ENCODE results near the gene KMO.

KMO gene

GRCh38 chr1:241630476-241630875, 98.3 kb downstream of the KMO start:
- H3K4me2 ChIP-seq (ENCODE audit: low read length) = no peak overlapping the region

GRCh38 chr1:241630899-241631298, 98.7 kb downstream of the KMO start:
- TF ChIP-seq EZH2phosphoT487 (IDR thresholded peaks at IDR 0.05; ENCODE audit: borderline replicate concordance, low read length) = no peak
- TF ChIP-seq, protein P1, sequence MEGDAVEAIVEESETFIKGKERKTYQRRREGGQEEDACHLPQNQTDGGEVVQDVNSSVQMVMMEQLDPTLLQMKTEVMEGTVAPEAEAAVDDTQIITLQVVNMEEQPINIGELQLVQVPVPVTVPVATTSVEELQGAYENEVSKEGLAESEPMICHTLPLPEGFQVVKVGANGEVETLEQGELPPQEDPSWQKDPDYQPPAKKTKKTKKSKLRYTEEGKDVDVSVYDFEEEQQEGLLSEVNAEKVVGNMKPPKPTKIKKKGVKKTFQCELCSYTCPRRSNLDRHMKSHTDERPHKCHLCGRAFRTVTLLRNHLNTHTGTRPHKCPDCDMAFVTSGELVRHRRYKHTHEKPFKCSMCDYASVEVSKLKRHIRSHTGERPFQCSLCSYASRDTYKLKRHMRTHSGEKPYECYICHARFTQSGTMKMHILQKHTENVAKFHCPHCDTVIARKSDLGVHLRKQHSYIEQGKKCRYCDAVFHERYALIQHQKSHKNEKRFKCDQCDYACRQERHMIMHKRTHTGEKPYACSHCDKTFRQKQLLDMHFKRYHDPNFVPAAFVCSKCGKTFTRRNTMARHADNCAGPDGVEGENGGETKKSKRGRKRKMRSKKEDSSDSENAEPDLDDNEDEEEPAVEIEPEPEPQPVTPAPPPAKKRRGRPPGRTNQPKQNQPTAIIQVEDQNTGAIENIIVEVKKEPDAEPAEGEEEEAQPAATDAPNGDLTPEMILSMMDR (IDR thresholded peaks at IDR 0.05; ENCODE audit: low read depth, low read length, poor library complexity, severe bottlenecking) = no peak
- H3K79me2 ChIP-seq (ENCODE audit: control insufficient read depth, low read length) = no peaks in the 10 kb centered on the region
- H3K9me3 ChIP-seq (ENCODE audit: control insufficient read depth, insufficient read depth, low read length) = no peaks in the 10 kb centered on the region

More at GRCh38 chr1:241630476-241630875, 98.3 kb downstream of the KMO start:
- no peaks in the 10 kb centered on the region for H3K79me2 ChIP-seq (ENCODE audit: control insufficient read depth, low read length)
- peaks cover 9% of the 10 kb centered on the region; the same call in 1 of the 2 replicates for H3F3A ChIP-seq (ENCODE audit: control insufficient read depth, insufficient read depth)
- H3K4me1 ChIP-seq (ENCODE audit: control insufficient read depth, low read length) = peaks cover 27% of the 10 kb centered on the region
- H3K4me3 ChIP-seq (ENCODE audit: low read length) = no peak overlapping the region
- H3K9me3 ChIP-seq (ENCODE audit: control insufficient read depth, insufficient read depth, low read length) = no peaks in the 10 kb centered on the region
- no peak for TF ChIP-seq EZH2phosphoT487 (IDR thresholded peaks at IDR 0.05; ENCODE audit: borderline replicate concordance, low read length)
- TF ChIP-seq, protein P1 (IDR thresholded peaks at IDR 0.05; ENCODE audit: low read depth, low read length, poor library complexity, severe bottlenecking) = no peak
- no peaks in the 10 kb centered on the region for H3K9me2 ChIP-seq (replicated peaks; ENCODE audit: control insufficient read depth, low read length)
- no peaks in the 10 kb centered on the region for H3K27me3 ChIP-seq (ENCODE audit: control insufficient read depth, low read length)
- no peak overlapping the region for H3K27ac ChIP-seq (ENCODE audit: low read depth, low read length)
- H3K36me3 ChIP-seq (ENCODE audit: control insufficient read depth, low read length) = peaks cover 12% of the 10 kb centered on the region
- H4K20me1 ChIP-seq (ENCODE audit: control insufficient read depth, insufficient read depth, low read depth, low read length) = no peaks in the 10 kb centered on the region

GRCh38 chr1:241631674-241632073, 99.5 kb downstream of the KMO start:
- no peaks in the 10 kb centered on the region for H3K9me3 ChIP-seq (ENCODE audit: control insufficient read depth, insufficient read depth, low read length)
- TF ChIP-seq EZH2phosphoT487 (IDR thresholded peaks at IDR 0.05; ENCODE audit: borderline replicate concordance, low read length) = no peak
- TF ChIP-seq, protein P1 (IDR thresholded peaks at IDR 0.05; ENCODE audit: low read depth, low read length, poor library complexity, severe bottlenecking) = no peak
- no peak overlapping the region for H3K4me2 ChIP-seq (ENCODE audit: low read length)
- no peaks in the 10 kb centered on the region for H4K20me1 ChIP-seq (ENCODE audit: control insufficient read depth, insufficient read depth, low read depth, low read length)
- no peak overlapping the region for H3K27ac ChIP-seq (ENCODE audit: low read depth, low read length)
- H3K79me2 ChIP-seq (ENCODE audit: control insufficient read depth, low read length) = no peaks in the 10 kb centered on the region
- H3F3A ChIP-seq (ENCODE audit: control insufficient read depth, insufficient read depth) = peaks cover 8% of the 10 kb centered on the region; the same call in 1 of the 2 replicates
- peaks cover 14% of the 10 kb centered on the region for H3K36me3 ChIP-seq (ENCODE audit: control insufficient read depth, low read length)
- no peaks in the 10 kb centered on the region for H3K9me2 ChIP-seq (replicated peaks; ENCODE audit: control insufficient read depth, low read length)
- H3K27me3 ChIP-seq (ENCODE audit: control insufficient read depth, low read length) = no peaks in the 10 kb centered on the region
- peaks cover 39% of the 10 kb centered on the region for H3K4me1 ChIP-seq (ENCODE audit: control insufficient read depth, low read length)
- H3K4me3 ChIP-seq (ENCODE audit: low read length) = no peak overlapping the region

More at GRCh38 chr1:241630899-241631298, 98.7 kb downstream of the KMO start:
- Histone ChIP-seq H3K27ac (ENCODE audit: low read depth, low read length) (no peak overlapping the region), H3K27me3 (ENCODE audit: control insufficient read depth, low read length) (no peaks in the 10 kb centered on the region), H3F3A (ENCODE audit: control insufficient read depth, insufficient read depth) (peaks cover 9% of the 10 kb centered on the region; the same call in 1 of the 2 replicates), H4K20me1 (ENCODE audit: control insufficient read depth, insufficient read depth, low read depth, low read length) (no peaks in the 10 kb centered on the region), H3K4me3 (ENCODE audit: low read length) (no peak overlapping the region), H3K9me2 (replicated peaks; ENCODE audit: control insufficient read depth, low read length) (no peaks in the 10 kb centered on the region), H3K36me3 (ENCODE audit: control insufficient read depth, low read length) (peaks cover 14% of the 10 kb centered on the region), H3K4me2 (ENCODE audit: low read length) (no peak overlapping the region), H3K4me1 (ENCODE audit: control insufficient read depth, low read length) (peaks cover 31% of the 10 kb centered on the region)
